GM19025 (cell line): Measurements from ENCODE around the gene HNRNPUL2.
"Not testable (repeated sequence)": the region's sequence is repeated elsewhere in the genome, so short reads cannot be mapped to it uniquely, and the experiment has no call there.

Experiments
- ATAC-seq: cut with Tn5 transposase; IDR thresholded peaks from one replicate; pipeline ENCODE4 v1.9.1; 2021; ENCODE audit warnings: mild to moderate bottlenecking, low read depth, moderate library complexity; ENCODE audit not compliant: unreplicated experiment

The HNRNPUL2 gene

GRCh38 chr11:62727165-62727871 is at the start of gene HNRNPUL2:
Gene HNRNPUL2 (minus strand): TSS chr11:62727457. CDS start chr11:62727156, 301 bp downstream.
- peak; percentile 58 for ATAC-seq

- no peak for ATAC-seq
Measured at GRCh38 chr11:62775646-62776045, 48.4 kb upstream of the HNRNPUL2 start.

GRCh38 chr11:62774407-62774806 is 47.1 kb upstream of the HNRNPUL2 start:
- ATAC-seq: no peak

GRCh38 chr11:62771144-62772021 is 44.1 kb upstream of the HNRNPUL2 start, which contains the start of gene TAF6L:
Gene TAF6L (plus strand): TSS chr11:62771396. CDS start chr11:62775784, 4,388 bp downstream.
- peak; percentile 86 for ATAC-seq

- no peak for ATAC-seq
Measured at GRCh38 chr11:62770778-62771143, 43.5 kb upstream of the HNRNPUL2 start.

- not testable (repeated sequence) for ATAC-seq
Measured at GRCh38 chr11:62760867-62761227, 33.6 kb upstream of the HNRNPUL2 start.

GRCh38 chr11:62757846-62758788 is 30.9 kb upstream of the HNRNPUL2 start:
- ATAC-seq: no peak

GRCh38 chr11:62755086-62755615 is 27.9 kb upstream of the HNRNPUL2 start:
- ATAC-seq: no peak

GRCh38 chr11:62753736-62754603 is 26.7 kb upstream of the HNRNPUL2 start, which contains the start of gene ZBTB3:
Gene ZBTB3 (minus strand): TSS chr11:62754160. CDS start chr11:62753664, 496 bp downstream.
- ATAC-seq: peak; percentile 92

- ATAC-seq: no peak
Measured at GRCh38 chr11:62752994-62753735, 25.9 kb upstream of the HNRNPUL2 start.

GRCh38 chr11:62752177-62752785 is 25.0 kb upstream of the HNRNPUL2 start:
- ATAC-seq: no peak

- ATAC-seq: not testable (repeated sequence)
Measured at GRCh38 chr11:62749931-62750330, 22.7 kb upstream of the HNRNPUL2 start.

GRCh38 chr11:62747475-62748160 is 20.4 kb upstream of the HNRNPUL2 start:
- no peak for ATAC-seq

GRCh38 chr11:62737196-62737595 is 9.9 kb upstream of the HNRNPUL2 start:
- ATAC-seq: no peak

- ATAC-seq: no peak
Measured at GRCh38 chr11:62732830-62733229, 5.6 kb upstream of the HNRNPUL2 start.

GRCh38 chr11:62730076-62730475 is 2.8 kb upstream of the HNRNPUL2 start:
- not testable (repeated sequence) for ATAC-seq

GRCh38 chr11:62728171-62728988 is 1.1 kb upstream of the HNRNPUL2 start, which contains the start of gene TTC9C:
Gene TTC9C (plus strand): TSS chr11:62728486. CDS start chr11:62728849, 363 bp downstream.
- ATAC-seq: no peak
